ENCODE data around the gene SCARB1.
"Not testable (repeated sequence)": the region's sequence is repeated elsewhere in the genome, so short reads cannot be mapped to it uniquely, and the experiment has no call there.

Gene SCARB1, protein sequence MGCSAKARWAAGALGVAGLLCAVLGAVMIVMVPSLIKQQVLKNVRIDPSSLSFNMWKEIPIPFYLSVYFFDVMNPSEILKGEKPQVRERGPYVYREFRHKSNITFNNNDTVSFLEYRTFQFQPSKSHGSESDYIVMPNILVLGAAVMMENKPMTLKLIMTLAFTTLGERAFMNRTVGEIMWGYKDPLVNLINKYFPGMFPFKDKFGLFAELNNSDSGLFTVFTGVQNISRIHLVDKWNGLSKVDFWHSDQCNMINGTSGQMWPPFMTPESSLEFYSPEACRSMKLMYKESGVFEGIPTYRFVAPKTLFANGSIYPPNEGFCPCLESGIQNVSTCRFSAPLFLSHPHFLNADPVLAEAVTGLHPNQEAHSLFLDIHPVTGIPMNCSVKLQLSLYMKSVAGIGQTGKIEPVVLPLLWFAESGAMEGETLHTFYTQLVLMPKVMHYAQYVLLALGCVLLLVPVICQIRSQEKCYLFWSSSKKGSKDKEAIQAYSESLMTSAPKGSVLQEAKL

DNA sequence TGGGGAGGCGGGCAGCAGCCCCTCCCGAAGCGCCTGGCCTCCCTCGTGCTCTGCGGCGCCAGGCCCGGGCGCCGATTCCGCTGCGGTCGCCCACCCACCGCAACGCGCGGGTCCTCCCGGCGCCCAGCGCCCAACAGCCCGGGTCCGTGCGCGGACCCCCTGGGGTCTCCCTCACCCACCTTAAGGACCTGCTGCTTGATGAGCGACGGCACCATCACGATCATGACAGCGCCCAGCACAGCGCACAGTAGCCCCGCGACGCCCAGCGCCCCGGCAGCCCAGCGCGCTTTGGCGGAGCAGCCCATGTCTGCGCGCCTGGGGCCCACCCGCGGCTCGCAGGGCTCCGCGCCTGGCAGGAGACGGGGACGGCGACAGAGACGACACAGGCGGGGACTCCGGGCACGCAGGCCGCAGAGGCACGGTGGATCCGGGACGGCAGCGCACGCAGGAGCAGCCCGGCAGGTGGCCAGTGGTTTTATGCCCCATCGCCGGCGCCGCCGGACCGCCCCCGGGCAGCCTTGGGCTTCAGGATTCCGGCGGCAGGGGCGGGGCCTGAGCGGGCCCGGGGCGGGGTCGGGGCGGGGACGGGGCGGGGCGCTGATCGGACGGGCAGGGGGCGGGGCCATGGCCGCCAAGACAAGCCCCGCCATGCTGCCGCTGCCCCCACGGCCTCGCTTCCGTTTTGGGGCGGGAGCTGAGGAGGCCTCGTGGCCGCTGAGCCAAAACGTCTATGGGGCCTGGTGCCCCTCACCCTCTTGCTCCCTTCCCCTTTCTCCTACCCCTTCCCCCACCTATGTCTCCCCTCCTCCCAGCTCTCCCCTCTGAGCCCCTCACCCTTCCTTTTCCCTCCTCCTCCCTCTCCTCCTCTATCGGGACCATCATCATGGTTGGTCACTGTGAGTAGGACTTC lies at the start of gene SCARB1:
SCARB1 (minus strand) TSS at position 449 of the 910 bp plus-strand sequence; CDS start at position 305, 144 bp downstream.
- Histone ChIP-seq H3K9me3 (ENCODE audit: low read length) (no peaks in the 10 kb centered on the region), H3F3A (ENCODE audit: insufficient read depth, low read length) (no peaks in the 10 kb centered on the region), H2AFZ (ENCODE audit: low read length) (peak within 1 kb of the TSS; percentile 47; the same call in 1 of the 2 replicates), H4K20me1 (ENCODE audit: insufficient read depth, low read length) (no peaks in the 10 kb centered on the region), H3K4me1 (ENCODE audit: insufficient read depth, low read length, severe bottlenecking) (peaks cover 16% of the 10 kb centered on the region), H3K27me3 (ENCODE audit: insufficient read depth, low read length) (0 out of 2 replicates have a peak, but pooled peaks cover 5% of the 10 kb centered on the region), H3K79me2 (ENCODE audit: insufficient read depth, low read length) (no peaks in the 10 kb centered on the region), H3K9me2 (ENCODE audit: low read depth, low read length) (no peaks in the 10 kb centered on the region), H3K27ac (ENCODE audit: low read depth, low read length, poor library complexity, severe bottlenecking) (no peak within 1 kb of the TSS), H3K4me3 (ENCODE audit: low read depth, low read length, poor library complexity, severe bottlenecking) (peak within 1 kb of the TSS; percentile 67), H3K4me2 (ENCODE audit: low read length) (peak within 1 kb of the TSS; percentile 85), H3K9ac (ENCODE audit: low read length) (peak within 1 kb of the TSS; percentile 63), H3K36me3 (ENCODE audit: insufficient read depth, low read length) (no peaks in the 10 kb centered on the region)
- TF ChIP-seq, protein P1, sequence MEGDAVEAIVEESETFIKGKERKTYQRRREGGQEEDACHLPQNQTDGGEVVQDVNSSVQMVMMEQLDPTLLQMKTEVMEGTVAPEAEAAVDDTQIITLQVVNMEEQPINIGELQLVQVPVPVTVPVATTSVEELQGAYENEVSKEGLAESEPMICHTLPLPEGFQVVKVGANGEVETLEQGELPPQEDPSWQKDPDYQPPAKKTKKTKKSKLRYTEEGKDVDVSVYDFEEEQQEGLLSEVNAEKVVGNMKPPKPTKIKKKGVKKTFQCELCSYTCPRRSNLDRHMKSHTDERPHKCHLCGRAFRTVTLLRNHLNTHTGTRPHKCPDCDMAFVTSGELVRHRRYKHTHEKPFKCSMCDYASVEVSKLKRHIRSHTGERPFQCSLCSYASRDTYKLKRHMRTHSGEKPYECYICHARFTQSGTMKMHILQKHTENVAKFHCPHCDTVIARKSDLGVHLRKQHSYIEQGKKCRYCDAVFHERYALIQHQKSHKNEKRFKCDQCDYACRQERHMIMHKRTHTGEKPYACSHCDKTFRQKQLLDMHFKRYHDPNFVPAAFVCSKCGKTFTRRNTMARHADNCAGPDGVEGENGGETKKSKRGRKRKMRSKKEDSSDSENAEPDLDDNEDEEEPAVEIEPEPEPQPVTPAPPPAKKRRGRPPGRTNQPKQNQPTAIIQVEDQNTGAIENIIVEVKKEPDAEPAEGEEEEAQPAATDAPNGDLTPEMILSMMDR (IDR thresholded peaks at IDR 0.05; ENCODE audit: low read length): no peak
- no peak for TF ChIP-seq EZH2 (IDR thresholded peaks at IDR 0.05; ENCODE audit: borderline replicate concordance, low read length)

DNA sequence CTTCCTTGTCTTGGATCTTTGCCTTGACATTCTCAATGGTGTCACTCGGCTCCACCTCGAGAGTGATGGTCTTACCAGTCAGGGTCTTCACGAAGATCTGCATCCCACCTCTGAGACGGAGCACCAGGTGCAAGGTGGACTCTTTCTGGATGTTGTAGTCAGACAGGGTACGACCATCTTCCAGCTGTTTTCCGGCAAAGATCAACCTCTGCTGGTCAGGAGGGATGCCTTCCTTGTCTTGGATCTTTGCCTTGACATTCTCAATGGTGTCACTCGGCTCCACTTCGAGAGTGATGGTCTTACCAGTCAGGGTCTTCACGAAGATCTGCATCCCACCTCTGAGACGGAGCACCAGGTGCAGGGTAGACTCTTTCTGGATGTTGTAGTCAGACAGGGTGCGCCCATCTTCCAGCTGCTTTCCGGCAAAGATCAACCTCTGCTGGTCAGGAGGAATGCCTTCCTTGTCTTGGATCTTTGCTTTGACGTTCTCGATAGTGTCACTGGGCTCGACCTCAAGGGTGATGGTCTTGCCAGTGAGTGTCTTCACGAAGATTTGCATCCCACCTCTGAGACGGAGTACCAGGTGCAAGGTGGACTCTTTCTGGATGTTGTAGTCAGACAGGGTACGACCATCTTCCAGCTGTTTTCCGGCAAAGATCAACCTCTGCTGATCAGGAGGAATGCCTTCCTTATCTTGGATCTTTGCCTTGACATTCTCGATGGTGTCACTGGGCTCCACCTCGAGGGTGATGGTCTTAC lies 49.0 kb upstream of the SCARB1 start:
- not testable (repeated sequence) for H3K27me3 ChIP-seq (ENCODE audit: insufficient read depth, low read length)
- peak overlapping the region; percentile 97 for H3K4me3 ChIP-seq (ENCODE audit: low read depth, low read length, poor library complexity, severe bottlenecking)
- H3F3A ChIP-seq (ENCODE audit: insufficient read depth, low read length): peaks cover 40% of the 10 kb centered on the region

DNA sequence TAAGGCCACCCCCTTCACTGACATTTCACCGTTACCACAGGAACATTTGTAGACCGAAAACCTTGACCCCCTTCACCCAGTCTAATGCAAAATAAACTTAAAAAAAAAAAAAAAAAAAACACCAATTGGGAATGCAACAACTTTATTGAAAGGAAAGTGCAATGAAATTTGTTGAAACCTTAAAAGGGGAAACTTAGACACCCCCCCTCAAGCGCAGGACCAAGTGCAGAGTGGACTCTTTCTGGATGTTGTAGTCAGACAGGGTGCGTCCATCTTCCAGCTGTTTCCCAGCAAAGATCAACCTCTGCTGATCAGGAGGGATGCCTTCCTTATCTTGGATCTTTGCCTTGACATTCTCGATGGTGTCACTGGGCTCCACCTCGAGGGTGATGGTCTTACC lies 47.9 kb upstream of the SCARB1 start:
- H3K4me2 ChIP-seq (ENCODE audit: low read length); H2AFZ ChIP-seq (ENCODE audit: low read length); H3K4me3 ChIP-seq (ENCODE audit: low read depth, low read length, poor library complexity, severe bottlenecking); H4K20me1 ChIP-seq (ENCODE audit: insufficient read depth, low read length); H3K9ac ChIP-seq (ENCODE audit: low read length); H3K27me3 ChIP-seq (ENCODE audit: insufficient read depth, low read length); H3K27ac ChIP-seq (ENCODE audit: low read depth, low read length, poor library complexity, severe bottlenecking); H3K9me2 ChIP-seq (ENCODE audit: low read depth, low read length); H3K9me3 ChIP-seq (ENCODE audit: low read length): not testable (repeated sequence)
- Histone ChIP-seq H3K36me3 (ENCODE audit: insufficient read depth, low read length) (peaks cover 36% of the 10 kb centered on the region), H3K4me1 (ENCODE audit: insufficient read depth, low read length, severe bottlenecking) (peaks cover 18% of the 10 kb centered on the region), H3F3A (ENCODE audit: insufficient read depth, low read length) (peaks cover 31% of the 10 kb centered on the region), H3K79me2 (ENCODE audit: insufficient read depth, low read length) (peaks cover 12% of the 10 kb centered on the region)

More for the DNA sequence above, 49.0 kb upstream of the SCARB1 start:
- H3K27ac ChIP-seq (ENCODE audit: low read depth, low read length, poor library complexity, severe bottlenecking); H2AFZ ChIP-seq (ENCODE audit: low read length); H3K4me2 ChIP-seq (ENCODE audit: low read length); H3K9me2 ChIP-seq (ENCODE audit: low read depth, low read length); H3K9ac ChIP-seq (ENCODE audit: low read length); H3K9me3 ChIP-seq (ENCODE audit: low read length); H4K20me1 ChIP-seq (ENCODE audit: insufficient read depth, low read length): not testable (repeated sequence)
- peaks cover 12% of the 10 kb centered on the region for H3K79me2 ChIP-seq (ENCODE audit: insufficient read depth, low read length)
- H3K4me1 ChIP-seq (ENCODE audit: insufficient read depth, low read length, severe bottlenecking): peaks cover 29% of the 10 kb centered on the region
- peaks cover 36% of the 10 kb centered on the region for H3K36me3 ChIP-seq (ENCODE audit: insufficient read depth, low read length)
